ENCODE data around the gene ELMOD3. TPM values are rescaled to one million over a fixed set of nuclear protein-coding genes. Genes with fewer than 3 reads are reported as not detected.

The ELMOD3 gene
- total and polyA plus RNA-seq, 2 of the 8 experiments (the other 6 are each of a cell fraction or from before 2014, with no cell fraction given) = 8.5 to 10.2 TPM

DNA sequence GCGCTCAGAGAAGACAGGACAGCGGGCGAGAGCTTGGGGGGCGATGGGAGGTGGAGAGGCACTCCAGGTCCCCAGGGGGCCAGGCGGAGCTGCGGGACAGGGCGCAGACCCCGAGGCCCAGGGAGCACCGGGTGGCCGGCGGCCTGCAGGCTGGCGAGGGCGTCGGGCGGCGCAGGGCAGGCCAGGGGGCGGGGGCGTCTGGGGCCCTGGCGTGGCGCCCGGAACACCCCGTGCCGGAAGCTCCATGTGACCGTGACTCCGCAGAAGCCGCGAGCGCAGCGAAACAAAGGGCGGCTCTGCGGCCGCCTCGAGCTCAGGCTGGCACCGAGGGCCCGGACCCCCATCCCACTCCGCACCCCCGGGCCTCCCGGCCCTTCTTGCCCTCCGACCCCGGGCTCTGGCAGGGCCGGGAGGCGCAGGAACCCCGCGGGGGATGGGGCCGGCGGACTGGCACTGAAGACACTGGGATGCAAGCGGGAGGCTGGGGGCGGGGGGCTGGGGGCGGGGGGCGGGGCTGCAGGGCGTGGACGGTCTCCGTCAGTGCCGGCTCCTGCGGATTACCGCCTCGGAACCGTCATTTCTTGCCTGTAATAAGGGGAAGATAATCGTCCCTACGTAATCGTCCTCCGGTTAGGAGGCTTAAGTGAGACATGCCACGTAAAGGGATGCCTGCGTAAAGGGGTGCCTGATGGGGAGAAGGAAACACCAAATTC is 83.1 kb downstream of the ELMOD3 start (continued):
- TF ChIP-seq, protein P1, sequence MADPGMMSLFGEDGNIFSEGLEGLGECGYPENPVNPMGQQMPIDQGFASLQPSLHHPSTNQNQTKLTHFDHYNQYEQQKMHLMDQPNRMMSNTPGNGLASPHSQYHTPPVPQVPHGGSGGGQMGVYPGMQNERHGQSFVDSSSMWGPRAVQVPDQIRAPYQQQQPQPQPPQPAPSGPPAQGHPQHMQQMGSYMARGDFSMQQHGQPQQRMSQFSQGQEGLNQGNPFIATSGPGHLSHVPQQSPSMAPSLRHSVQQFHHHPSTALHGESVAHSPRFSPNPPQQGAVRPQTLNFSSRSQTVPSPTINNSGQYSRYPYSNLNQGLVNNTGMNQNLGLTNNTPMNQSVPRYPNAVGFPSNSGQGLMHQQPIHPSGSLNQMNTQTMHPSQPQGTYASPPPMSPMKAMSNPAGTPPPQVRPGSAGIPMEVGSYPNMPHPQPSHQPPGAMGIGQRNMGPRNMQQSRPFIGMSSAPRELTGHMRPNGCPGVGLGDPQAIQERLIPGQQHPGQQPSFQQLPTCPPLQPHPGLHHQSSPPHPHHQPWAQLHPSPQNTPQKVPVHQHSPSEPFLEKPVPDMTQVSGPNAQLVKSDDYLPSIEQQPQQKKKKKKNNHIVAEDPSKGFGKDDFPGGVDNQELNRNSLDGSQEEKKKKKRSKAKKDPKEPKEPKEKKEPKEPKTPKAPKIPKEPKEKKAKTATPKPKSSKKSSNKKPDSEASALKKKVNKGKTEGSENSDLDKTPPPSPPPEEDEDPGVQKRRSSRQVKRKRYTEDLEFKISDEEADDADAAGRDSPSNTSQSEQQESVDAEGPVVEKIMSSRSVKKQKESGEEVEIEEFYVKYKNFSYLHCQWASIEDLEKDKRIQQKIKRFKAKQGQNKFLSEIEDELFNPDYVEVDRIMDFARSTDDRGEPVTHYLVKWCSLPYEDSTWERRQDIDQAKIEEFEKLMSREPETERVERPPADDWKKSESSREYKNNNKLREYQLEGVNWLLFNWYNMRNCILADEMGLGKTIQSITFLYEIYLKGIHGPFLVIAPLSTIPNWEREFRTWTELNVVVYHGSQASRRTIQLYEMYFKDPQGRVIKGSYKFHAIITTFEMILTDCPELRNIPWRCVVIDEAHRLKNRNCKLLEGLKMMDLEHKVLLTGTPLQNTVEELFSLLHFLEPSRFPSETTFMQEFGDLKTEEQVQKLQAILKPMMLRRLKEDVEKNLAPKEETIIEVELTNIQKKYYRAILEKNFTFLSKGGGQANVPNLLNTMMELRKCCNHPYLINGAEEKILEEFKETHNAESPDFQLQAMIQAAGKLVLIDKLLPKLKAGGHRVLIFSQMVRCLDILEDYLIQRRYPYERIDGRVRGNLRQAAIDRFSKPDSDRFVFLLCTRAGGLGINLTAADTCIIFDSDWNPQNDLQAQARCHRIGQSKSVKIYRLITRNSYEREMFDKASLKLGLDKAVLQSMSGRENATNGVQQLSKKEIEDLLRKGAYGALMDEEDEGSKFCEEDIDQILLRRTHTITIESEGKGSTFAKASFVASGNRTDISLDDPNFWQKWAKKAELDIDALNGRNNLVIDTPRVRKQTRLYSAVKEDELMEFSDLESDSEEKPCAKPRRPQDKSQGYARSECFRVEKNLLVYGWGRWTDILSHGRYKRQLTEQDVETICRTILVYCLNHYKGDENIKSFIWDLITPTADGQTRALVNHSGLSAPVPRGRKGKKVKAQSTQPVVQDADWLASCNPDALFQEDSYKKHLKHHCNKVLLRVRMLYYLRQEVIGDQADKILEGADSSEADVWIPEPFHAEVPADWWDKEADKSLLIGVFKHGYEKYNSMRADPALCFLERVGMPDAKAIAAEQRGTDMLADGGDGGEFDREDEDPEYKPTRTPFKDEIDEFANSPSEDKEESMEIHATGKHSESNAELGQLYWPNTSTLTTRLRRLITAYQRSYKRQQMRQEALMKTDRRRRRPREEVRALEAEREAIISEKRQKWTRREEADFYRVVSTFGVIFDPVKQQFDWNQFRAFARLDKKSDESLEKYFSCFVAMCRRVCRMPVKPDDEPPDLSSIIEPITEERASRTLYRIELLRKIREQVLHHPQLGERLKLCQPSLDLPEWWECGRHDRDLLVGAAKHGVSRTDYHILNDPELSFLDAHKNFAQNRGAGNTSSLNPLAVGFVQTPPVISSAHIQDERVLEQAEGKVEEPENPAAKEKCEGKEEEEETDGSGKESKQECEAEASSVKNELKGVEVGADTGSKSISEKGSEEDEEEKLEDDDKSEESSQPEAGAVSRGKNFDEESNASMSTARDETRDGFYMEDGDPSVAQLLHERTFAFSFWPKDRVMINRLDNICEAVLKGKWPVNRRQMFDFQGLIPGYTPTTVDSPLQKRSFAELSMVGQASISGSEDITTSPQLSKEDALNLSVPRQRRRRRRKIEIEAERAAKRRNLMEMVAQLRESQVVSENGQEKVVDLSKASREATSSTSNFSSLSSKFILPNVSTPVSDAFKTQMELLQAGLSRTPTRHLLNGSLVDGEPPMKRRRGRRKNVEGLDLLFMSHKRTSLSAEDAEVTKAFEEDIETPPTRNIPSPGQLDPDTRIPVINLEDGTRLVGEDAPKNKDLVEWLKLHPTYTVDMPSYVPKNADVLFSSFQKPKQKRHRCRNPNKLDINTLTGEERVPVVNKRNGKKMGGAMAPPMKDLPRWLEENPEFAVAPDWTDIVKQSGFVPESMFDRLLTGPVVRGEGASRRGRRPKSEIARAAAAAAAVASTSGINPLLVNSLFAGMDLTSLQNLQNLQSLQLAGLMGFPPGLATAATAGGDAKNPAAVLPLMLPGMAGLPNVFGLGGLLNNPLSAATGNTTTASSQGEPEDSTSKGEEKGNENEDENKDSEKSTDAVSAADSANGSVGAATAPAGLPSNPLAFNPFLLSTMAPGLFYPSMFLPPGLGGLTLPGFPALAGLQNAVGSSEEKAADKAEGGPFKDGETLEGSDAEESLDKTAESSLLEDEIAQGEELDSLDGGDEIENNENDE (IDR thresholded peaks at IDR 0.05; ENCODE audit: insufficient replicate concordance, low read length) = no peak
- TF ChIP-seq RXRA (IDR thresholded peaks at IDR 0.05; ENCODE audit: insufficient read depth, low read depth, low read length) (no peak), SRF (IDR thresholded peaks at IDR 0.05; ENCODE audit: low read depth, low read length) (no peak), NANOG (IDR thresholded peaks at IDR 0.05; ENCODE audit: insufficient read depth, low read depth, low read length, poor library complexity, severe bottlenecking) (no peak), ZNF274 (IDR thresholded peaks at IDR 0.05; ENCODE audit: borderline replicate concordance, extremely low read depth, low read length) (no peak), GABPA (IDR thresholded peaks at IDR 0.05; ENCODE audit: borderline replicate concordance, insufficient read depth, low read length) (peak; percentile 57; the same call in 1 of the 2 replicates), SP2 (IDR thresholded peaks at IDR 0.05; ENCODE audit: low read length) (no peak), SIN3A (conservative IDR thresholded peaks at IDR 0.05 in 1 of 2, IDR thresholded peaks at IDR 0.05 in 1 of 2; ENCODE audit: low read depth in 1 of 2, low read length in 2 of 2) (peak in 1 of 2 experiments; percentile 35; a peak in 1 of 4 replicates), RBBP5 (IDR thresholded peaks at IDR 0.05; ENCODE audit: borderline replicate concordance, low read depth, low read length) (no peak), EGR1 (IDR thresholded peaks at IDR 0.05; ENCODE audit: borderline replicate concordance, low read depth, low read length) (peak; percentile 70; the same call in 1 of the 2 replicates)

Measured in H1 (cell line).